PC-3 (cell line): Measurements from ENCODE around the gene TAP2.

Source experiments
- EZH2phosphoT487 ChIP-seq: fragments of 300-600 bp; sonication (generic); IDR thresholded peaks from 2 replicates; pipeline ENCODE4 v1.6.1; 2018; ENCODE audit warnings: mild to moderate bottlenecking, antibody characterized with exemption, low read length, borderline replicate concordance
- TF ChIP-seq, protein P1 (sequence below): fragments of 300-600 bp; sonication (generic); conservative IDR thresholded peaks from 2 replicates; pipeline ENCODE4 v1.5.1; 2017; ENCODE audit warnings: antibody characterized with exemption, low read depth, mild to moderate bottlenecking, low read length

DNA sequence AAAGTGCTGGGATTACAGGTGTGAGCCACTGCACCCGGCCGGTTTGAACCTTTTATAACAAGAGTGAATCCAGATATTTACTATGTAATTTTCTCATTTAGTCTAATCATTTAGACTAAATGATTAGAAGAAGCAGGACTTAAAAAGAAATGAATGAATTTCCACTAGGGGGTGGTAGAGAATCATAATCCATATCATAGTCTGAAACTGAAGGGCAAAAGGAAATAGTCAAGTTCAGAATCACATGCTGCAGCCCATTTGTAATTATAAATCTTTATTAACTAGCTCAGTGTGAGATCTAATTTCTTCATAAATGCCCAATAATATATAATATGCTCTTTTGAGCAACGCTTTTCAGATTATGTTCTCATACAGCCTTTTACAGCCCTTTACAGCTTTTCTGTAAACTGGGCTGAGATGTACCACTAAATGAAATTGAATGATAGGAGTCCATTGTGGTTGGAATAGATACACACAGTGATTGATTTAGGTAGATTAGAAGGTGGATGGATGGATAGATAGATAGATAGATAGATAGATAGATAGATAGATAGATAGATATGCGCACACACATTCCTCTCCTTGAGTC is 47.3 kb upstream of the TAP2 start:
- TF ChIP-seq, protein P1, sequence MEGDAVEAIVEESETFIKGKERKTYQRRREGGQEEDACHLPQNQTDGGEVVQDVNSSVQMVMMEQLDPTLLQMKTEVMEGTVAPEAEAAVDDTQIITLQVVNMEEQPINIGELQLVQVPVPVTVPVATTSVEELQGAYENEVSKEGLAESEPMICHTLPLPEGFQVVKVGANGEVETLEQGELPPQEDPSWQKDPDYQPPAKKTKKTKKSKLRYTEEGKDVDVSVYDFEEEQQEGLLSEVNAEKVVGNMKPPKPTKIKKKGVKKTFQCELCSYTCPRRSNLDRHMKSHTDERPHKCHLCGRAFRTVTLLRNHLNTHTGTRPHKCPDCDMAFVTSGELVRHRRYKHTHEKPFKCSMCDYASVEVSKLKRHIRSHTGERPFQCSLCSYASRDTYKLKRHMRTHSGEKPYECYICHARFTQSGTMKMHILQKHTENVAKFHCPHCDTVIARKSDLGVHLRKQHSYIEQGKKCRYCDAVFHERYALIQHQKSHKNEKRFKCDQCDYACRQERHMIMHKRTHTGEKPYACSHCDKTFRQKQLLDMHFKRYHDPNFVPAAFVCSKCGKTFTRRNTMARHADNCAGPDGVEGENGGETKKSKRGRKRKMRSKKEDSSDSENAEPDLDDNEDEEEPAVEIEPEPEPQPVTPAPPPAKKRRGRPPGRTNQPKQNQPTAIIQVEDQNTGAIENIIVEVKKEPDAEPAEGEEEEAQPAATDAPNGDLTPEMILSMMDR, result peak; percentile 73
- TF ChIP-seq EZH2phosphoT487, result no peak
